Glomerular visceral epithelial cell (primary cell): ENCODE measurements around the gene LRRK1.
A peak's percentile ranks its signal among the peaks of the same experiment; 100 is the strongest.

Experiments
- DNase-seq: peaks from one replicate; pipeline ENCODE4 v3.0.0-alpha.2; 2016; ENCODE audit errors: extremely low spot score

The LRRK1 gene

GRCh38 chr15:101058735-101059134 is 139.6 kb downstream of the LRRK1 start:
- DNase-seq = no peak

GRCh38 chr15:101059381-101060341 is 140.5 kb downstream of the LRRK1 start:
- DNase-seq = no peak

- DNase-seq = no peak
Measured at GRCh38 chr15:101060576-101061551, 141.7 kb downstream of the LRRK1 start.

- DNase-seq = no peak
Measured at GRCh38 chr15:101062063-101062462, 142.9 kb downstream of the LRRK1 start.

- DNase-seq = no peak
Measured at GRCh38 chr15:101062471-101063171, 143.5 kb downstream of the LRRK1 start.

- DNase-seq = no peak
Measured at GRCh38 chr15:101063212-101063611, 144.1 kb downstream of the LRRK1 start.

GRCh38 chr15:101063891-101064794 is 145.0 kb downstream of the LRRK1 start:
- DNase-seq = no peak

GRCh38 chr15:101064795-101065569 is 145.8 kb downstream of the LRRK1 start:
- DNase-seq = no peak

GRCh38 chr15:101065570-101066221 is 146.5 kb downstream of the LRRK1 start:
- no peak for DNase-seq

GRCh38 chr15:101066501-101067408 is 147.6 kb downstream of the LRRK1 start:
- no peak for DNase-seq

GRCh38 chr15:101067660-101068522 is 148.7 kb downstream of the LRRK1 start:
- no peak for DNase-seq

GRCh38 chr15:101068523-101068960 is 149.4 kb downstream of the LRRK1 start:
- DNase-seq = no peak

- DNase-seq = no peak
Measured at GRCh38 chr15:101068961-101069653, 149.9 kb downstream of the LRRK1 start.

GRCh38 chr15:101069654-101069973 is 150.5 kb downstream of the LRRK1 start:
- no peak for DNase-seq

GRCh38 chr15:101070024-101070423 is 150.9 kb downstream of the LRRK1 start:
- no peak for DNase-seq

GRCh38 chr15:101070502-101071273 is 151.5 kb downstream of the LRRK1 start:
- peak; percentile 54 for DNase-seq
